Measurements from ENCODE around the gene SULT1B1. TPM values are rescaled to one million over a fixed set of nuclear protein-coding genes. Genes with fewer than 3 reads are reported as not detected.

The SULT1B1 gene
- total and polyA plus RNA-seq, 11 donors = 0.15 to 1.1 (median 0.56) TPM

- intact Hi-C loops (cut with DNase I) = no loop called here
- TF ChIP-seq CTCF (IDR thresholded peaks at IDR 0.05) (no peak), POLR2A (IDR thresholded peaks at IDR 0.05) (no peak)
- ATAC-seq (no peak), DNase-seq (no peak)
- no peaks in the 10 kb centered on the region for H3K36me3 ChIP-seq
- no peaks in the 10 kb centered on the region for H3K9me3 ChIP-seq
- H3K27me3 ChIP-seq = no peaks in the 10 kb centered on the region
- peaks cover 0 to 25% (median 0%) of the 10 kb centered on the region in 12 donors for H3K4me1 ChIP-seq
- H3K27ac ChIP-seq = peak overlapping the region in 1 of 12 donors; percentile 69
- WGBS, 4 donors = 71 to 81% (median 75%) methylated on average over 6 of the region's 6 CpGs
- H3K4me3 ChIP-seq = peak overlapping the region in 1 of 12 donors; percentile 12
Measured at GRCh38 chr4:69759189-69759604, 1.2 kb downstream of the SULT1B1 start.

GRCh38 chr4:69757464-69757863, 3.0 kb downstream of the SULT1B1 start:
- WGBS, 4 donors = 91 to 93% (median 92%) methylated on average over 2 of the region's 2 CpGs
- peak overlapping the region in 1 of 12 donors; percentile 6 for H3K27ac ChIP-seq
- no peaks in the 10 kb centered on the region for H3K9me3 ChIP-seq
- H3K36me3 ChIP-seq = no peaks in the 10 kb centered on the region
- no peaks in the 10 kb centered on the region for H3K27me3 ChIP-seq
- TF ChIP-seq CTCF (IDR thresholded peaks at IDR 0.05) = no peak
- TF ChIP-seq POLR2A (IDR thresholded peaks at IDR 0.05) = no peak
- ATAC-seq (no peak), DNase-seq (no peak)
- intact Hi-C loops (cut with DNase I) = no loop called here
- H3K4me1 ChIP-seq = peaks cover 0 to 20% (median 0%) of the 10 kb centered on the region in 12 donors
- no peak overlapping the region for H3K4me3 ChIP-seq

- no peak overlapping the region for H3K27ac ChIP-seq
- DNase-seq = no peak
- H3K4me3 ChIP-seq = no peak overlapping the region
- no peak for ATAC-seq
- H3K27me3 ChIP-seq = no peaks in the 10 kb centered on the region
- TF ChIP-seq POLR2A (IDR thresholded peaks at IDR 0.05) (no peak), CTCF (IDR thresholded peaks at IDR 0.05) (no peak)
- 77 to 87% (median 85%) methylated on average over 4 of the region's 4 CpGs for WGBS, 4 donors
- no peaks in the 10 kb centered on the region for H3K9me3 ChIP-seq
- no peaks in the 10 kb centered on the region for H3K36me3 ChIP-seq
- intact Hi-C loops (cut with DNase I) = no loop called here
- H3K4me1 ChIP-seq = peaks cover 0 to 20% (median 0%) of the 10 kb centered on the region in 12 donors
Measured at GRCh38 chr4:69754926-69755580, 5.4 kb downstream of the SULT1B1 start.

GRCh38 chr4:69753686-69754085, 6.7 kb downstream of the SULT1B1 start:
- Histone ChIP-seq H3K9me3 (no peaks in the 10 kb centered on the region), H3K36me3 (no peaks in the 10 kb centered on the region), H3K4me1 (peaks cover 0 to 7% (median 0%) of the 10 kb centered on the region in 12 donors), H3K27me3 (no peaks in the 10 kb centered on the region), H3K27ac (no peak overlapping the region), H3K4me3 (no peak overlapping the region)
- intact Hi-C loops (cut with DNase I) = no loop called here
- ATAC-seq (no peak), DNase-seq (no peak)
- 52 to 69% (median 68%) methylated on average over 1 of the region's 1 CpG for WGBS, 4 donors
- no peak for TF ChIP-seq POLR2A (IDR thresholded peaks at IDR 0.05)
- TF ChIP-seq CTCF (IDR thresholded peaks at IDR 0.05) = no peak

Data from heart left ventricle (tissue), 16 donors.